Activated naive CD4-positive, alpha-beta T cell treated with anti-CD3 and anti-CD28 coated beads, Interleukin-2, amount 50 U/mL, for 24 hours (primary cell): ENCODE measurements around the gene FKBP8.

Experiments used
- H3K27ac Mint-ChIP-seq: one replicate; pipeline ENCODE4 v1.8.0; 2021; ENCODE audit warnings: mild to moderate bottlenecking, mixed read lengths
- H3K27me3 Mint-ChIP-seq: one replicate; pipeline ENCODE4 v1.8.0; 2021; ENCODE audit warnings: mixed read lengths
- H3K36me3 Mint-ChIP-seq: one replicate; pipeline ENCODE4 v1.8.0; 2021; ENCODE audit warnings: mixed read lengths
- H3K4me1 Mint-ChIP-seq: one replicate; pipeline ENCODE4 v1.8.0; 2021; ENCODE audit warnings: mixed read lengths
- H3K4me3 Mint-ChIP-seq: one replicate; pipeline ENCODE4 v1.8.0; 2021; ENCODE audit warnings: mild to moderate bottlenecking, mixed read lengths
- H3K9me3 Mint-ChIP-seq: one replicate; pipeline ENCODE4 v1.8.0; 2021; ENCODE audit warnings: mixed read lengths

FKBP8 gene

GRCh38 chr19:18488838-18489626, 54.3 kb downstream of the FKBP8 start:
- Mint-ChIP-seq H3K9me3 (no peaks in the 10 kb centered on the region), H3K4me3 (no peak overlapping the region), H3K27me3 (no peaks in the 10 kb centered on the region), H3K4me1 (peaks cover 52% of the 10 kb centered on the region), H3K36me3 (no peaks in the 10 kb centered on the region), H3K27ac (no peak overlapping the region)

DNA sequence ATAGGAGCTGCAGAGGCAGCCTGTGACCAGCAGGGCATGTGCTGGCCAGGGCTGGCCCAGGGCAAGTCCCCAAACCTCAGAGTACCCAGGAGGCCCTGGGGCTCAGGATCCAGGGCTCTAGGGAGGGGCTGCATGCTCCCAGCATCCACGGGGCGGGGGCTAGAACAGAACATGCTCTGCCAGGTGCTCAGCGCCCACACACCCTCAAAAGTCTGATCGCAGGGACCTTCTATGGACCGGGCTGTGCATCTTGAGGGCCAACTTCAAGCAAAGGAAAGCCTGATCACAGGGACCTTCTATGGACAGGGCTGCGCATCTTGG, 55.0 kb downstream of the FKBP8 start:
- Mint-ChIP-seq H3K4me1 (peaks cover 54% of the 10 kb centered on the region), H3K36me3 (no peaks in the 10 kb centered on the region), H3K27me3 (no peaks in the 10 kb centered on the region), H3K27ac (no peak overlapping the region), H3K4me3 (no peak overlapping the region), H3K9me3 (no peaks in the 10 kb centered on the region)

- Mint-ChIP-seq H3K4me1 (peaks cover 59% of the 10 kb centered on the region), H3K27ac (no peak overlapping the region)
These were observed 55.6 kb downstream of the FKBP8 start for GRCh38 chr19:18487576-18488402.

DNA sequence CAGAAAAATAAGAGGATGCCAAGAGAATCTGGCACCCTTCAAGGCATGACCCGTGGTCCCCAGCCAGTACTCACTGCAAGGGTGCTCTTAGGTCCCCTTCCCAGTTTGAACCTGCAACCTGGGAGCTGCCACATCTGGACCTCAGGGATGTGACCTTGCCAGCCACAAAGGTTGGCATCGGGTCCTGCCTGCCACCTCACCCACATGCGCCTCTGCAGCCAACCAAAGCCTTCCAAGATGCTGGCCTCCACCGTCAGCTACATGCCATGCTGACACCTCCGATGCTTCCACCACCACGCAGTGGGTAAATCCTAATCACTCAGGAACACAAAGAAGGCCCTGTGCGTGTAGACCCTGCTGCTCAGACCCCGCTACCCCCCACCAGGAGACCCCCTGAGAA, 56.6 kb downstream of the FKBP8 start:
- no peaks in the 10 kb centered on the region for H3K9me3 Mint-ChIP-seq
- no peak overlapping the region for H3K4me3 Mint-ChIP-seq
- no peaks in the 10 kb centered on the region for H3K36me3 Mint-ChIP-seq
- no peaks in the 10 kb centered on the region for H3K27me3 Mint-ChIP-seq
- H3K27ac Mint-ChIP-seq, result no peak overlapping the region
- peaks cover 64% of the 10 kb centered on the region for H3K4me1 Mint-ChIP-seq

More at GRCh38 chr19:18487576-18488402, 55.6 kb downstream of the FKBP8 start:
- Mint-ChIP-seq H3K27me3 (no peaks in the 10 kb centered on the region), H3K9me3 (no peaks in the 10 kb centered on the region), H3K36me3 (no peaks in the 10 kb centered on the region), H3K4me3 (no peak overlapping the region)

- Mint-ChIP-seq H3K4me1 (peaks cover 70% of the 10 kb centered on the region), H3K9me3 (no peaks in the 10 kb centered on the region), H3K36me3 (no peaks in the 10 kb centered on the region), H3K27ac (no peak overlapping the region), H3K4me3 (no peak overlapping the region), H3K27me3 (no peaks in the 10 kb centered on the region)
These were observed 58.4 kb downstream of the FKBP8 start for GRCh38 chr19:18484992-18485391.

DNA sequence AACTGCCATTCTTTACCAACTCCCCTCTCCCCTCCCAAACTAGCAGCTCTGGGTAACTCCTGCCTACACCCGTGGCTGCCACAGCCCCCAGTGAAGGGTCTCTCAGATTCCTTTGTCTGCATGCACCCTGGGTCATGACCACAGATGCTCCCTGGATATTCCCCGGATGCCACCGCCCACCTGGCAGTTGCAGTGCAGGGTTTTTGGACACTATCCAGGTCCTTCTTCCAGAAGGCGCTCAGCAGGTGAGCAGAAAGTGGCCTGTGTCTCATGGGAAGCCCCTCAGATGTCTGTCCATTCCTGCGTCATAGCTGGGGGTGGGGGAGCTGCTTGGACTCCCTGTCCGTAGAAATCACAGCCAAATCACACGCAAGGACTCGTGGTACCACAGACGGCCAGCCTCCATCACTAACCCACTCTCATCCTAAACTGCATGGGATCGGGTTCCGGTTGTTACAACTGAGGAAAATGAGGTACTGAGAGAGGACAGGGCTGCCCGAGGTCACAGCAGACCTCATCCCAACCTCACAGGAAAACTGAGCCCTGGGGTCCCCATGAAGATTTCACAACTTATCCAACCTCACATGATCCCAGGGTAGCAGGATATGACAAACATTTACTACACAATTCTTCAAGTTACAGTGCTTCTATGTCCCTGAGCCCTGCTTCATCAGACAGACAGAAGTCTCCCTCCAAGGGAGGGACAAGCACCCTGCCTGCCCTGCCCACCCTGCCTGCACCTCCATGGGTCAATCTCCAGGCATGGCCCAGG, 60.1 kb downstream of the FKBP8 start:
- Mint-ChIP-seq H3K9me3 (no peaks in the 10 kb centered on the region), H3K27me3 (no peaks in the 10 kb centered on the region), H3K27ac (peak overlapping the region; percentile 46), H3K36me3 (no peaks in the 10 kb centered on the region), H3K4me3 (no peak overlapping the region), H3K4me1 (peaks cover 78% of the 10 kb centered on the region)
